ENCODE results near the gene SLC12A1.
"Not testable (repeated sequence)": the region's sequence is repeated elsewhere in the genome, so short reads cannot be mapped to it uniquely, and the experiment has no call there.

The SLC12A1 gene

GRCh38 chr15:48313216-48313615, 107.1 kb downstream of the SLC12A1 start:
- TF ChIP-seq CTCF (IDR thresholded peaks at IDR 0.05; ENCODE audit: low read depth, low read length): no peak
- no peak overlapping the region for H3K4me3 ChIP-seq (replicated peaks in 1 of 2; ENCODE audit: low read depth in 2 of 2, low read length in 2 of 2)

GRCh38 chr15:48315041-48315440, 108.9 kb downstream of the SLC12A1 start:
- no peak overlapping the region for H3K4me3 ChIP-seq (replicated peaks in 1 of 2; ENCODE audit: low read depth in 2 of 2, low read length in 2 of 2)
- no peak for TF ChIP-seq CTCF (IDR thresholded peaks at IDR 0.05; ENCODE audit: low read depth, low read length)

More at GRCh38 chr15:48313216-48313615, 107.1 kb downstream of the SLC12A1 start:
- peak in 1 of 2 donors; percentile 7 for DNase-seq (ENCODE audit: low read depth in 2 of 2)

GRCh38 chr15:48317221-48317620, 111.1 kb downstream of the SLC12A1 start:
- no peak for DNase-seq (ENCODE audit: low read depth in 2 of 2)
- no peak for TF ChIP-seq CTCF (IDR thresholded peaks at IDR 0.05; ENCODE audit: low read depth, low read length)
- no peak overlapping the region for H3K4me3 ChIP-seq (replicated peaks in 1 of 2; ENCODE audit: low read depth in 2 of 2, low read length in 2 of 2)

More at GRCh38 chr15:48315041-48315440, 108.9 kb downstream of the SLC12A1 start:
- no peak for DNase-seq (ENCODE audit: low read depth in 2 of 2)

- DNase-seq (ENCODE audit: low read depth in 2 of 2): no peak
- TF ChIP-seq CTCF (IDR thresholded peaks at IDR 0.05; ENCODE audit: low read depth, low read length): no peak
- H3K4me3 ChIP-seq (replicated peaks in 1 of 2; ENCODE audit: low read depth in 2 of 2, low read length in 2 of 2): no peak overlapping the region
Observed at GRCh38 chr15:48318131-48318530, 112.0 kb downstream of the SLC12A1 start.

GRCh38 chr15:48323294-48323693, 117.2 kb downstream of the SLC12A1 start:
- no peak for DNase-seq (ENCODE audit: low read depth in 2 of 2)
- H3K4me3 ChIP-seq (replicated peaks in 1 of 2; ENCODE audit: low read depth in 2 of 2, low read length in 2 of 2): no peak overlapping the region
- no peak for TF ChIP-seq CTCF (IDR thresholded peaks at IDR 0.05; ENCODE audit: low read depth, low read length)

GRCh38 chr15:48324949-48325348, 118.8 kb downstream of the SLC12A1 start:
- H3K4me3 ChIP-seq (replicated peaks in 1 of 2; ENCODE audit: low read depth in 2 of 2, low read length in 2 of 2): no peak overlapping the region
- TF ChIP-seq CTCF (IDR thresholded peaks at IDR 0.05; ENCODE audit: low read depth, low read length): no peak
- no peak for DNase-seq (ENCODE audit: low read depth in 2 of 2)

GRCh38 chr15:48325400-48325799, 119.3 kb downstream of the SLC12A1 start:
- no peak for DNase-seq (ENCODE audit: low read depth in 2 of 2)
- no peak overlapping the region for H3K4me3 ChIP-seq (replicated peaks in 1 of 2; ENCODE audit: low read depth in 2 of 2, low read length in 2 of 2)
- TF ChIP-seq CTCF (IDR thresholded peaks at IDR 0.05; ENCODE audit: low read depth, low read length): no peak

- not testable (repeated sequence) for DNase-seq (ENCODE audit: low read depth in 2 of 2); H3K4me3 ChIP-seq (replicated peaks in 1 of 2; ENCODE audit: low read depth in 2 of 2, low read length in 2 of 2)
Observed at GRCh38 chr15:48326180-48326579, 120.1 kb downstream of the SLC12A1 start.

All from cardiac fibroblast (primary cell).